Suprapubic skin (tissue), 4 donors: ENCODE measurements around the gene KCNT1. TPM values are rescaled to one million over a fixed set of nuclear protein-coding genes. Genes with fewer than 3 reads are reported as not detected.

Source experiments
- DNase-seq, 2 donors: peaks; one replicate each; pipeline ENCODE4 v3.0.0-alpha.2; 2019; ENCODE audit warnings: low spot score in 2 of 2
- H3K27ac ChIP-seq: fragments of 200-600 bp; sonication (generic); one replicate; pipeline ENCODE4 v1.5.1; 2019
- H3K27me3 ChIP-seq: fragments of 200-600 bp; sonication (generic); one replicate; pipeline ENCODE4 v1.5.1; 2019
- H3K36me3 ChIP-seq: fragments of 200-600 bp; sonication (generic); one replicate; pipeline ENCODE4 v1.5.1; 2019
- H3K4me1 ChIP-seq: fragments of 200-600 bp; sonication (generic); one replicate; pipeline ENCODE4 v1.5.1; 2019
- H3K4me3 ChIP-seq: fragments of 200-600 bp; sonication (generic); one replicate; pipeline ENCODE4 v1.5.1; 2019; ENCODE audit warnings: mild to moderate bottlenecking
- H3K9me3 ChIP-seq: fragments of 200-600 bp; sonication (generic); one replicate; pipeline ENCODE4 v1.5.1; 2019
- EP300 ChIP-seq: sonication (generic); formaldehyde crosslinking; IDR thresholded peaks from one replicate; pipeline ENCODE4 v1.6.1; 2017; ENCODE audit warnings: antibody characterized with exemption
- POLR2A ChIP-seq, 2 donors: fragments of 450-650 bp; IDR thresholded peaks; one replicate each; pipeline ENCODE4 v1.6.1; 2017; ENCODE audit warnings: antibody characterized with exemption in 2 of 2, mild to moderate bottlenecking in 2 of 2, moderate library complexity in 2 of 2
- POLR2AphosphoS5 ChIP-seq, 3 donors: sonication (generic); formaldehyde crosslinking; IDR thresholded peaks; one replicate each; pipeline ENCODE4 v1.6.1; 2017; ENCODE audit warnings: antibody characterized with exemption in 3 of 3
- WGBS: methylation state at CpG from one replicate; pipeline ENCODE4 v1.1.5; 2018; 5-methylcytosine and 5-hydroxymethylcytosine counted together
- total RNA-seq, 4 donors: library from RNA; depleted of rRNA; stranded (reverse); fragments of >200 nt; gene quantifications; one replicate each; pipeline ENCODE4 v1.1.0, GENCODE V29; 2016
- TF ChIP-seq, protein P1 (sequence below), 2 donors: fragments of 200-600 bp in 1 of 2; fragments of 450-650 bp in 1 of 2; sonication (generic) in 1 of 2; IDR thresholded peaks; one replicate each; pipeline ENCODE4 v1.5.1; 2016 to 2019; ENCODE audit warnings: antibody characterized with exemption in 2 of 2, mild to moderate bottlenecking in 1 of 2, moderate library complexity in 1 of 2

The KCNT1 gene
- total RNA-seq, 4 donors from 2014 or later, result 0.10 to 0.23 TPM; not detected in 2

- H3K27me3 ChIP-seq, result peaks cover 39% of the 10 kb centered on the region
- 90% methylated on average over 12 of the region's 30 CpGs for WGBS
These were observed 81.7 kb downstream of the KCNT1 start for GRCh38 chr9:135783540-135784245.

GRCh38 chr9:135785013-135785575 lies 83.1 kb downstream of the KCNT1 start:
- peaks cover 46% of the 10 kb centered on the region for H3K27me3 ChIP-seq
- no peak for DNase-seq
- no peaks in the 10 kb centered on the region for H3K36me3 ChIP-seq
- WGBS, result 60% methylated on average over 2 of the region's 22 CpGs
- no peaks in the 10 kb centered on the region for H3K9me3 ChIP-seq
- H3K4me1 ChIP-seq, result no peaks in the 10 kb centered on the region
- TF ChIP-seq POLR2A (IDR thresholded peaks at IDR 0.05) (no peak), POLR2AphosphoS5 (IDR thresholded peaks at IDR 0.05) (no peak), EP300 (no peak)
- TF ChIP-seq, protein P1, sequence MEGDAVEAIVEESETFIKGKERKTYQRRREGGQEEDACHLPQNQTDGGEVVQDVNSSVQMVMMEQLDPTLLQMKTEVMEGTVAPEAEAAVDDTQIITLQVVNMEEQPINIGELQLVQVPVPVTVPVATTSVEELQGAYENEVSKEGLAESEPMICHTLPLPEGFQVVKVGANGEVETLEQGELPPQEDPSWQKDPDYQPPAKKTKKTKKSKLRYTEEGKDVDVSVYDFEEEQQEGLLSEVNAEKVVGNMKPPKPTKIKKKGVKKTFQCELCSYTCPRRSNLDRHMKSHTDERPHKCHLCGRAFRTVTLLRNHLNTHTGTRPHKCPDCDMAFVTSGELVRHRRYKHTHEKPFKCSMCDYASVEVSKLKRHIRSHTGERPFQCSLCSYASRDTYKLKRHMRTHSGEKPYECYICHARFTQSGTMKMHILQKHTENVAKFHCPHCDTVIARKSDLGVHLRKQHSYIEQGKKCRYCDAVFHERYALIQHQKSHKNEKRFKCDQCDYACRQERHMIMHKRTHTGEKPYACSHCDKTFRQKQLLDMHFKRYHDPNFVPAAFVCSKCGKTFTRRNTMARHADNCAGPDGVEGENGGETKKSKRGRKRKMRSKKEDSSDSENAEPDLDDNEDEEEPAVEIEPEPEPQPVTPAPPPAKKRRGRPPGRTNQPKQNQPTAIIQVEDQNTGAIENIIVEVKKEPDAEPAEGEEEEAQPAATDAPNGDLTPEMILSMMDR (IDR thresholded peaks at IDR 0.05), result no peak
- no peak overlapping the region for H3K27ac ChIP-seq
- no peak overlapping the region for H3K4me3 ChIP-seq

More at GRCh38 chr9:135783540-135784245, 81.7 kb downstream of the KCNT1 start:
- Histone ChIP-seq H3K27ac (no peak overlapping the region), H3K36me3 (no peaks in the 10 kb centered on the region), H3K9me3 (no peaks in the 10 kb centered on the region), H3K4me3 (no peak overlapping the region), H3K4me1 (no peaks in the 10 kb centered on the region)
- DNase-seq, result no peak
- TF ChIP-seq, protein P1 (IDR thresholded peaks at IDR 0.05), result no peak
- TF ChIP-seq EP300, result no peak
- no peak for TF ChIP-seq POLR2A (IDR thresholded peaks at IDR 0.05)
- TF ChIP-seq POLR2AphosphoS5 (IDR thresholded peaks at IDR 0.05), result no peak

GRCh38 chr9:135786146-135786690 lies 84.2 kb downstream of the KCNT1 start:
- Histone ChIP-seq H3K4me3 (no peak overlapping the region), H3K4me1 (no peaks in the 10 kb centered on the region), H3K27me3 (peaks cover 52% of the 10 kb centered on the region), H3K36me3 (no peaks in the 10 kb centered on the region), H3K27ac (no peak overlapping the region), H3K9me3 (no peaks in the 10 kb centered on the region)
- TF ChIP-seq, protein P1 (IDR thresholded peaks at IDR 0.05), result no peak
- no peak for TF ChIP-seq EP300
- no peak for TF ChIP-seq POLR2A (IDR thresholded peaks at IDR 0.05)
- TF ChIP-seq POLR2AphosphoS5 (IDR thresholded peaks at IDR 0.05), result no peak
- WGBS, result 80% methylated on average over 23 of the region's 44 CpGs
- DNase-seq, result no peak

- H3K27me3 ChIP-seq, result peaks cover 49% of the 10 kb centered on the region
- H3K4me1 ChIP-seq, result no peaks in the 10 kb centered on the region
- no peak for TF ChIP-seq POLR2A (IDR thresholded peaks at IDR 0.05)
- no peak for TF ChIP-seq POLR2AphosphoS5 (IDR thresholded peaks at IDR 0.05)
- no peak for TF ChIP-seq EP300
- TF ChIP-seq, protein P1 (IDR thresholded peaks at IDR 0.05), result no peak
- WGBS, result 68% methylated on average over 12 of the region's 16 CpGs
- DNase-seq, result no peak
- H3K27ac ChIP-seq, result no peak overlapping the region
- no peak overlapping the region for H3K4me3 ChIP-seq
- H3K9me3 ChIP-seq, result no peaks in the 10 kb centered on the region
- no peaks in the 10 kb centered on the region for H3K36me3 ChIP-seq
These were observed 85.3 kb downstream of the KCNT1 start for GRCh38 chr9:135787317-135787716.
